Stimulated activated CD4-positive, alpha-beta T cell treated with anti-CD3 and anti-CD28 coated beads, Interleukin-4, amount 100 ng/mL, for 4 hours (primary cell): ENCODE measurements around the gene C1GALT1C1.
"Not testable (repeated sequence)": the region's sequence is repeated elsewhere in the genome, so short reads cannot be mapped to it uniquely, and the experiment has no call there.

ENCODE experiments used
- DNase-seq, 2 experiments: peaks; one replicate each; pipeline ENCODE4 v3.0.0-alpha.2; 2020

Gene C1GALT1C1

DNA sequence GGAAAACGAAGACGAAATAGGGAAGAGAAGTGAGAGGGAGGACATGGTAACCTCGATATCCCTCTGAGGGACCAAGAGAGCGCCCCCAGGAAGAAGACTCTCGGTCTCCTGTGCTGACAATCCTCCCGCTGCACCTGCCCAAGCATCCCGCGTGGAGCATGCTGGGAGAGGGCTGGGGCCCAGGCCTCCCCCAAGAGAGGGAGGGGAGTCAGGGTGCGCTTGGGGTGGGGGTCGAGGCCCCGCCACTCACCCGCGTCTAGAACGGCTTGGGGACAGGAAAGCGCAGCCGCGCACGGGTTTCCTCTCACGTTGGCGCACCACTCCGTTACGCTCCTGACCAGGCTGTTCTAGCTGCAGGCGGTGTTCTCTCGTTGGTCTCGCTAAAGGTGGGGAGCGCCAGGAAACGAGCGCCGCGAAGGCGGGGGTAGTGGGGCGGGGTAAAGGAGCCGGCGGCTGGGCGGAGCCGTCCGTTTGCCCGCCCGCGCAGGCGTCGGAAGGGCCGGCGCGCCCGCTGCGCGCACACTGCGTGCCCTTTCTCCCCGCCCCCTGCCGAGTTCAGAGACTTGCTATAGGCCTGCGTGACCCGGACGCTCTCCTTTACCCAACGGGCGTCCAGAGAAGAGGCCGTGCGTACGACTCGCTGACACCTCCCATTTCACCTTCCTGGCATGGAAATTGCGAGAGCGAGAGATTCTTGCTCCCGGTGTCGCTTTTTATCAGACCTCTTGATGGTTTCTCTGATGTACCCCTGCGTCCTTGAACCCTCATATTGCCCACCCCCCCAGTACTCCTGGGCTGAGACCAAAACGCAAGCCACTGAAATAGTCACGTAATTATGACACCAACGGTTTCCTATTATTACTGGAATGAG lies at the start of gene C1GALT1C1:
Gene C1GALT1C1 (minus strand): TSS at position 388 of the 871 bp plus-strand sequence. CDS start 2,888 bp downstream, outside the sequence.
- peak; percentile 86 to 91 for DNase-seq

- no peak for DNase-seq
Observed at GRCh38 chrX:120677004-120677652, 47.3 kb upstream of the C1GALT1C1 start.

DNA sequence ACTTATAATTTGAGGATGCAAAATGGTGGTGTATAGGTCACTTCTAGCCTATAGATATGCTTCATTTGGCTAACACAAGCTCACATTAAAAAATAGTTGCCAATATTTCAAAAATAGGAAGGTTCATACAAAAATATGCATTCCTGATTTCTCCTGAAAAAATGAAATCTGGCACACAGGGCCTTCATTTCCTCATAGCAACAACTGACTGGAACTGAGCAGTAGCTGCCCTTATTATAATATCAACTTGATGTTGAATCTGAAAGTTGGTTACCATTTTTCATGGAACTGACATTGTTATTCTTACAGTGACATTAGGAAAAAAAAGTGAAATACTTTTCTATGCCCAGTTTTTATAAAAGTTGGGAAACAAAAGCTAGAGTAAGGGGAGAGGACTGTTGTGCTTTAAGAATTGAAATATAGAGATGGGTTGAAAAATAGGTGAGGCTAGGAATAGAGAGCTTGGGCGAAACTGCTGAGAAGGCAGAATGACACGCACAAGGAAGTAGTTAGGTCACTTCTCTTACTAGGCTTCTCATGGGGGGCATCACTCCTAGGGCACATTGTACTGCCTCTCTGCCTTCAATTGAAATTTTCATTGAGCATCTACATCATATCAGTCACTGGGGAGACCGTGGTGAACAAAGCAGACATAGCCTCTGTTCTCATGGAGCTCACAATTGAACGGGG lies 43.1 kb upstream of the C1GALT1C1 start:
- DNase-seq = no peak

- no peak for DNase-seq
Observed at GRCh38 chrX:120672389-120672788, 42.5 kb upstream of the C1GALT1C1 start.

DNA sequence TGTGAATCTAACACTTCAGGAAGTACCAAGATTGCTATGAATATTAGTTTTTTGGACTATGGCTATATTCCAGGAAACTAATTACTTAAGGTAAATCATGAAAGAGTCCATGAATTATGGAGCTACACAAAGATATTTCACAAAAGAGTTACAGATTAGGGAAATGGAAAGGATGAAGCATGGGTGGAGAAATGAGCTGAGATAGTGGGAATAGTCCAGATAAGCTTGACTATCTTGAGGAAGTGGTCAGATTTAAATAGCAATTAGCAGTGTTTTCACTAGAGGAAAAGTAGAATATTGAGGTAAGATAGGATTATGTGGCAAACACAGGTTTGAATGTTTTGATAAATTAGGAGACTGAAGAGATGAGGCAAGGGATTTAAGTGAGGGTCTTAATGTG lies 42.1 kb upstream of the C1GALT1C1 start:
- DNase-seq = no peak

GRCh38 chrX:120668357-120668756 lies 38.5 kb upstream of the C1GALT1C1 start:
- no peak for DNase-seq

GRCh38 chrX:120664535-120664934 lies 34.7 kb upstream of the C1GALT1C1 start:
- DNase-seq = not testable (repeated sequence)

DNA sequence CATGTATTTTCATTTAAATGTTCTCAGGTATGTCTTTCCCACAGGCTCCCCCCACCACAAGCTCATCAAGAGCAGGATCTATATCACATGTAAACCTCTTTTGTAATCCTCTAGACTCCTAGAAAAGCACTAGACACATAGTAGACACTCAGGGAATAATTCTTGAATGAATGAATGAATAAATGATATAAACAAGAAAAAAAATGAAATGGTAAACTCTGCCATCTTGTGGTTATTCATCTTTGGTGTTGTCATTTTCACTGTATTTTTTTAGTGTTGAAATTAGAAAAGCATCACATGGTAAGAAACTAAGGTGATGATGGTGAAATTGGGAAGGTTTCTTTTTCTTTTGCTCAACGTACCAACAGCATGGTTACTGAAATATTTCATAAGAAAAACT lies 34.2 kb upstream of the C1GALT1C1 start:
- DNase-seq = no peak

- no peak for DNase-seq
Observed at GRCh38 chrX:120662662-120663061, 32.8 kb upstream of the C1GALT1C1 start.

DNA sequence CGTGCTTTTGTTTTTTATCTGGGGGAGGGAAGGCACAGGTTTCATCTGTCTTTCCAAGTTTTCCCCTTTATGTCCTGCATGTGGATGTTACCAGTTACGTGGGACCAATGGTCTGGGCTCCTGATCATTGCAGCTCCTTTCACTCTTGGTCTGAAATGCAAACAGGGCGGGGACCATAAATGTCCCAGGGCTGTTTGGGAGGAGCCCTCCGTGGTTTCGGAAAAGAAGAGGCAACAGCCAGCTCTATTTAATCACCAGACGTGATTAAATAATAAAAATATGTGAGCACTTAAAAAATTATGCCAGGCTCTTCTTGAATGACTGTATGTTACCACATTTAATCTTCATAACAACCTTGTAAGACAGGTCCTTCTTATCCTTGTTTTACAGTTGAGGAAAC lies 30.8 kb upstream of the C1GALT1C1 start:
- no peak for DNase-seq

- DNase-seq = no peak
Observed at GRCh38 chrX:120653000-120653399, 23.1 kb upstream of the C1GALT1C1 start.

DNA sequence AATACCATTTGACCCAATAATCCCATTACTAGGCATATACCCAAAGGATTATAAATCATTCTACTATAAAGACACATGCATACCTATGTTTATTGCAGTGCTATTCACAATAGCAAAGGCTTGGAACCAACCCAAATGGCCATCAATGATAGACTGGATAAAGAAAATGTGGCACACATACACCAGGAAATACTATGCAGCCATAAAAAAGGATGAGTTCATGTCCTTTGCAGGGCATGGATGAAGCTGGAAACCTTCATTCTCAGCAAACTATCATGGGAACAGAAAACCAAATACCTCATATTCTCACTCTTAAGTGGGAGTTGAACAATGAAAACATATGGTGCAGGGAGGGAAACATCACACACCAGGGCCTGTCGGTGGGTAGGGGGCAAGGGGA lies 22.4 kb upstream of the C1GALT1C1 start:
- DNase-seq = not testable (repeated sequence)

- no peak for DNase-seq
Observed at GRCh38 chrX:120647127-120647526, 17.3 kb upstream of the C1GALT1C1 start.

DNA sequence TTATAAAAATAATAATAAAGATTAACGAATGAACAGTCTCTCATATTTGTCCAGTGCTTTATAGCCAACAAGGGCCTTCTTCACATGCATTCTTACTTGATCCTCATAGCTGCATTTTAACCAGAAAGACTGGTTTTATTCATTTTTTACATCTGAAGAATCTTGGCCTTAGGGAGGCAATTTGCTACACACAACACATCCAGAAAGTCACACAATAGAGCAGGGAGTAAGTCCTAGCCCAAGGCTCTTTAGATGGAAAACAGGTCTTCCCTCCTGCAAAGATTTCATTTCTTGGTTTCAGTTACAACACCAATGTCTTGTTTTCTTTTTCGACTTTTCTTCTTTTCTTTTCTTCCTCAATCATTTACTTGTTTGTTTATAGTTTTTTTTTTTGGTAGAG lies 13.0 kb upstream of the C1GALT1C1 start:
- no peak for DNase-seq

- no peak for DNase-seq
Observed at GRCh38 chrX:120638619-120639018, 8.8 kb upstream of the C1GALT1C1 start.

DNA sequence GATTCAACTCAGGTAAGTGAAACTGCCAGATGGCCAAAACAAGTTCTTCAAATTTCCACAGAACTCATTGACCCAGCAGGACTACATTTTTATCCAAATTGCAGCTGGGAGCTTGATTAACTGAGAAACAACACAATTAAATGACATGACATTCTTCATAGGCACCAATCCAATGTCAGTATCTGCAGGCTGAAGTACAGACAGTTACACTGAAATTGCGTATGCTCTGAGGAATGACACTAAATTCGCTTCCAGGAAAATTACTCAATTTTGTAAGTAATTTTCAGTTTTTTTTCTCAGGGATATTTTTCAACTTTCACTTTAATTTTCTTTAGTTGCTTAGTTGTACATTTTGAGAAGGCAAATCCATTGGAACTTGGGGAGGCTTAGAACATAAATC lies 4.5 kb downstream of the C1GALT1C1 start:
- DNase-seq = no peak

- DNase-seq = no peak
Observed at GRCh38 chrX:120617996-120618630, 11.7 kb downstream of the C1GALT1C1 start.

GRCh38 chrX:120614816-120615215 lies 15.0 kb downstream of the C1GALT1C1 start:
- DNase-seq = no peak

DNA sequence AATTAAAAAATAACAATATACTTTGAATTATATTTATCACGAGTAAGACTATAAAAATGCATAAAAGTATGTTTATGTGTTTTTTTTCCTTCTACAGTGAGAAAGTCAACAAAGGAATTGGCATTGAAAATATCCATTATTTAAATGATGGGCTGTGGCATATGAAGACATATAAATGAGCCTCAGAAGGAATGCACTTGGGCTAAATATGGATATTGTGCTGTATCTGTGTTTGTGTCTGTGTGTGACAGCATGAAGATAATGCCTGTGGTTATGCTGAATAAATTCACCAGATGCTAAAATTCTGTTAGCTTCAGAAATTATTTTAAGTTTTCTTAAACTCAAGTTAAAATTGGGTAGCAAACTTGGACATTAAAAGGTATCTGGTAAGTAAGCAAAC lies 17.8 kb downstream of the C1GALT1C1 start:
- DNase-seq = no peak

DNA sequence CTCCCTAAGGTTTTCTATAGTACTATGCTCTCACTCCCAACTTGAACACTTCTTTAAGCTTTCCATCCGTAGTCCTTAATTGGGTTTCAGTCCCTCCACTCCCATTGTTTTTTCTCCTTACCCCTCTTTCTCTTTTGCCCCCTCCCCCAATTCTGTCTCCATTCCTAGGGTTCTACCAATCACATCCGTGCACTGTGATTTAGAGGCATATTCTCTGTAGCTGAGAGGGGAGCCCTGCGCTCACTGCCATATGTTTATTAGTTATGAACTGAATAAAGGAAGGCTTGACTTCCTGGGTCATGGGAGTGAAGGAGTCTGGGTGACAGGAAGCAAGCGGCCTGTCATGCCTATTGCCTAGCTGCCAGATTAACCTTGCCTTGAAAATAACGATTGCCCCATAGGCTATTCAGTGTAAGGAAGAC lies 25.5 kb downstream of the C1GALT1C1 start:
- DNase-seq = peak in 1 of 2 experiments; percentile 7

DNA sequence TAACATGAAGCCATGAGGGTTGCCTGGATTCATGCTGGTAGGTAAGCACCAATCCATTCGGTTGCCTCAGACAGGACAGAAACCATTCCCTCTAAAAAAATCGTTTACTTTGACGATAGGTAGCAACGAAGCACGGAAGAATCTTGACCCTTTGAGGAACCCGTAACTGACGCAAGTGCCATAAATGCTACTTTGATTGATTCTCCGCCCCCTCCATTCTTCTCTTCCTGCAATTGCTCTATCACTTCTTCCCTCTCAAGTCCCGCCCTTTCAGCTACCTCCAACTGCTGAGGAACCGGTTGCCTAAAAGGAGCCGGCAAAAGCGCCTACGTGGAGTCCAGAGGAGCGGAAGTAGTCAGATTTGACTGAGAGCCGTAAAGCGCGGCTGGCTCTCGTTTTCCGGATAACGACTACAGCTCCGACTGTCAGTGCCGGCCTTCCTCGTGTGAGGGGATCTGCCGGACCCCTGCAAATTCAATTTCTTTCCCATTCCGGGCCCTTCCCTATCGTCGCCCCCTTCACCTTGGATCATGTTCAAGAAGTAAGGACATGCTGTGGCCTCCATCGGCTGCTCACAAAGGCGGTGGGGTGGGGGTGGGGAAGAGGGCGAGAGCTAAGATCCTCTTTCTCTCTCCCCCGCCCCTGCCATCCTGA lies 26.0 kb downstream of the C1GALT1C1 start, which contains the start of gene MCTS1:
Gene MCTS1 (plus strand): TSS at position 395 of the 654 bp plus-strand sequence. CDS start 136 bp downstream, at position 531.
- peak; percentile 62 to 80 for DNase-seq

DNA sequence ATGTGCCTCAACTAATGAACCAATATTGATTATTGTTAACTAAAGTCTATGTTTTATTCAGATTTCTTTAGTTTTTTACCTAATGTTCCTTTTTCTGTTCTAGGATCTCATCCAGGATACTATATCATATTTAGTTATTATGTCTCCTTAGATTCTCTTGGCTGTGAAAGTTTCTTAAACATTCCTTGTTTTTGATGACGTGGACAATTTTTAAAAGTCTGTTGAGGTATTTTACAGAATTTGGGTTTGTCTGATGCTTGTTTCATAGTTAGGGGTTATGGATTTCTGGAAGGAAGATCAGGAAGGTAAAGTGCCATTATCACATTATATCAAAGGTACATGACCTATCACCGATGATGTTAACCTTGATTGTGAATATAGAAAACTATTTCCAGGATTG lies 44.2 kb downstream of the C1GALT1C1 start:
- no peak for DNase-seq
